ENCODE results near the gene PTCHD4. TPM values are rescaled to one million over a fixed set of nuclear protein-coding genes. Genes with fewer than 3 reads are reported as not detected.

PTCHD4 gene
- total RNA-seq, 2 experiments from 2014 or later = not detected

- CTCF ChIA-PET = no interaction called here
- POLR2A ChIA-PET = no interaction called here
Measured at GRCh38 chr6:48100588-48100895, 10.5 kb downstream of the PTCHD4 start.

- POLR2A ChIA-PET = no interaction called here
- CTCF ChIA-PET = no interaction called here
Measured at GRCh38 chr6:48099713-48100587, 11.0 kb downstream of the PTCHD4 start.

- POLR2A ChIA-PET = no interaction called here
- CTCF ChIA-PET = no interaction called here
Measured at GRCh38 chr6:48098923-48099322, 12.1 kb downstream of the PTCHD4 start.

- ChIA-PET POLR2A (no interaction called here), CTCF (no interaction called here)
Measured at GRCh38 chr6:48092550-48093217, 18.3 kb downstream of the PTCHD4 start.

GRCh38 chr6:48090546-48090945, 20.5 kb downstream of the PTCHD4 start:
- ChIA-PET POLR2A (no interaction called here), CTCF (no interaction called here)

GRCh38 chr6:48087448-48087847, 23.5 kb downstream of the PTCHD4 start:
- ChIA-PET CTCF (no interaction called here), POLR2A (no interaction called here)

GRCh38 chr6:48086187-48086586, 24.8 kb downstream of the PTCHD4 start:
- POLR2A ChIA-PET = no interaction called here
- CTCF ChIA-PET = no interaction called here

GRCh38 chr6:48085131-48085741, 25.8 kb downstream of the PTCHD4 start:
- POLR2A ChIA-PET = no interaction called here

GRCh38 chr6:48084201-48084600, 26.8 kb downstream of the PTCHD4 start:
- ChIA-PET POLR2A (no interaction called here), CTCF (no interaction called here)

More at GRCh38 chr6:48085131-48085741, 25.8 kb downstream of the PTCHD4 start:
- CTCF ChIA-PET = no interaction called here

- POLR2A ChIA-PET = no interaction called here
- CTCF ChIA-PET = no interaction called here
Measured at GRCh38 chr6:48080227-48081009, 30.6 kb downstream of the PTCHD4 start.

GRCh38 chr6:48078120-48078519, 32.9 kb downstream of the PTCHD4 start:
- ChIA-PET POLR2A (no interaction called here), CTCF (no interaction called here)

- ChIA-PET CTCF (no interaction called here), POLR2A (no interaction called here)
Measured at GRCh38 chr6:48075181-48075580, 35.8 kb downstream of the PTCHD4 start.

- CTCF ChIA-PET = no interaction called here
Measured at GRCh38 chr6:48073976-48074767, 36.8 kb downstream of the PTCHD4 start.

GRCh38 chr6:48071833-48072232, 39.2 kb downstream of the PTCHD4 start:
- ChIA-PET CTCF (no interaction called here), POLR2A (no interaction called here)

More at GRCh38 chr6:48073976-48074767, 36.8 kb downstream of the PTCHD4 start:
- POLR2A ChIA-PET = no interaction called here

GRCh38 chr6:48069280-48069679, 41.7 kb downstream of the PTCHD4 start:
- ChIA-PET CTCF (no interaction called here), POLR2A (no interaction called here)

- CTCF ChIA-PET = no interaction called here
- POLR2A ChIA-PET = no interaction called here
Measured at GRCh38 chr6:48068278-48069251, 42.4 kb downstream of the PTCHD4 start.

GRCh38 chr6:48067886-48068277, 43.1 kb downstream of the PTCHD4 start:
- ChIA-PET POLR2A (no interaction called here), CTCF (no interaction called here)

GRCh38 chr6:48067148-48067712, 43.8 kb downstream of the PTCHD4 start:
- POLR2A ChIA-PET = no interaction called here

More at GRCh38 chr6:48067148-48067712, 43.8 kb downstream of the PTCHD4 start:
- CTCF ChIA-PET = no interaction called here
